ENCODE results near the gene TNFRSF14. TPM values are rescaled to one million over a fixed set of nuclear protein-coding genes. Genes with fewer than 3 reads are reported as not detected.
A peak's percentile ranks its signal among the peaks of the same experiment; 100 is the strongest.

The TNFRSF14 gene
- total and polyA plus RNA-seq, 9 of the 15 experiments (the other 6 are each of a cell fraction or from before 2014, with no cell fraction given) = 0.11 to 2.3 (median 0.68) TPM; not detected in 2

- 0 out of 2 replicates have a peak, but pooled peaks have one; percentile 50 for TF ChIP-seq ZBTB17 (CRISPR knock-in tag; IDR thresholded peaks at IDR 0.05)
- no peak for TF ChIP-seq ZNF143 (CRISPR knock-in tag; IDR thresholded peaks at IDR 0.05)
- TF ChIP-seq ATF7 (IDR thresholded peaks at IDR 0.05) = peak; percentile 47; the same call in 1 of the 2 replicates
- no peak for TF ChIP-seq ZNF280A (IDR thresholded peaks at IDR 0.05; ENCODE audit: low read depth, partially characterized antibody)
- peak; percentile 2; the same call in 1 of the 2 replicates for TF ChIP-seq NFIC (IDR thresholded peaks at IDR 0.05)
- TF ChIP-seq EP300 (IDR thresholded peaks at IDR 0.05; ENCODE audit: low read length) = 0 out of 2 replicates have a peak, but pooled peaks have one; percentile 17
- no peak for TF ChIP-seq PKNOX1 (IDR thresholded peaks at IDR 0.05)
- peak; percentile 78; the same call in 1 of the 2 replicates for TF ChIP-seq KAT7 (CRISPR knock-in tag; IDR thresholded peaks at IDR 0.05; ENCODE audit: borderline replicate concordance)
- TF ChIP-seq ZNF785 (CRISPR knock-in tag; IDR thresholded peaks at IDR 0.05) = no peak
- 0 out of 2 replicates have a peak, but pooled peaks have one; percentile 11 for TF ChIP-seq KLF13 (tag; IDR thresholded peaks at IDR 0.05; ENCODE audit: borderline replicate concordance, low read depth)
- no peak for TF ChIP-seq ARID2 (IDR thresholded peaks at IDR 0.05)
- TF ChIP-seq PHB2 (IDR thresholded peaks at IDR 0.05; ENCODE audit: low read depth) = no peak
- no peak for TF ChIP-seq MTF1 (CRISPR knock-in tag; IDR thresholded peaks at IDR 0.05; ENCODE audit: borderline replicate concordance)
- TF ChIP-seq ZBTB1 (CRISPR knock-in tag; IDR thresholded peaks at IDR 0.05; ENCODE audit: borderline replicate concordance, low read depth) = 0 out of 2 replicates have a peak, but pooled peaks have one; percentile 51
- peak; percentile 66 for TF ChIP-seq GABPA (tag; conservative IDR thresholded peaks at IDR 0.05; ENCODE audit: low read depth)
- peak; percentile 49 for TF ChIP-seq CCNT2 (IDR thresholded peaks at IDR 0.05; ENCODE audit: borderline replicate concordance, extremely low read depth, insufficient read length, low read depth, low read length)
- TF ChIP-seq USF2 (CRISPR knock-in tag; IDR thresholded peaks at IDR 0.05) = peak; percentile 21; the same call in 1 of the 2 replicates
- 0 out of 2 replicates have a peak, but pooled peaks have one; percentile 50 for TF ChIP-seq ELF4 (CRISPR knock-in tag; IDR thresholded peaks at IDR 0.05)
- peak; percentile 86; the same call in 1 of the 2 replicates for TF ChIP-seq ZNF780A (CRISPR knock-in tag; IDR thresholded peaks at IDR 0.05)
- peak; percentile 34; the same call in 1 of the 2 replicates for TF ChIP-seq PHF8 (IDR thresholded peaks at IDR 0.05; ENCODE audit: borderline replicate concordance, low read length)
- TF ChIP-seq JUND (IDR thresholded peaks at IDR 0.05; ENCODE audit: borderline replicate concordance, low read depth, low read length) = peak; percentile 18; the same call in 1 of the 2 replicates
- peak; percentile 28; the same call in 1 of the 3 replicates for TF ChIP-seq JUND (tag; IDR thresholded peaks at IDR 0.05; ENCODE audit: borderline replicate concordance, low read depth, low read length)
- peak; percentile 44; the same call in 1 of the 2 replicates for TF ChIP-seq THRB (CRISPR knock-in tag; conservative IDR thresholded peaks at IDR 0.05)
These were observed 9.5 kb upstream of the TNFRSF14 start (continued) for GRCh38 chr1:2546515-2547209.
